OCI-LY7 (cell line): ENCODE data around the gene DPM2. TPM values are rescaled to one million over a fixed set of nuclear protein-coding genes. Genes with fewer than 3 reads are reported as not detected.
A peak's percentile ranks its signal among the peaks of the same experiment; 100 is the strongest.

Experiments
- BruUV-seq: library from RNA; stranded (reverse); fragments of 400-500 nt; replicated peaks from 2 replicates; lab custom pipeline; 2021; lab: Mats Ljungman, UMichigan
- CTCF ChIA-PET: fragments of 300-600 bp; sonication (Branson Sonifier 250); formaldehyde crosslinking; loops from one replicate; lab custom pipeline; 2022; ENCODE audit warnings: antibody characterized with exemption; ENCODE audit not compliant: unreplicated experiment; lab: Charles Lee
- POLR2A ChIA-PET: fragments of 300-600 bp; sonication (Branson Sonifier 250); formaldehyde crosslinking; loops from one replicate; lab custom pipeline; 2022; ENCODE audit warnings: antibody characterized with exemption; lab: Charles Lee
- DNase-seq: peaks from one replicate; pipeline ENCODE4 v3.0.0-alpha.2; 2015; ENCODE audit warnings: low spot score
- H2AFZ ChIP-seq: fragments of 200-600 bp; sonication (generic), shearing (Covaris generic); 2 replicates; pipeline ENCODE4 v1.6.1; 2014; ENCODE audit warnings: mild to moderate bottlenecking, antibody characterized with exemption, low read length, moderate library complexity
- H3K27ac ChIP-seq: fragments of 200-600 bp; sonication (generic); 2 replicates; pipeline ENCODE4 v1.5.1; 2014; ENCODE audit warnings: mixed run types, low read depth, mild to moderate bottlenecking, moderate library complexity, low read length, inconsistent platforms; ENCODE audit not compliant: poor library complexity, severe bottlenecking
- H3K36me3 ChIP-seq: fragments of 200-600 bp; sonication (generic); 2 replicates; pipeline ENCODE4 v1.6.1; 2014; ENCODE audit warnings: mild to moderate bottlenecking, antibody characterized with exemption, low read length, moderate library complexity, mixed read lengths; ENCODE audit not compliant: insufficient read depth
- H3K4me1 ChIP-seq: fragments of 200-600 bp; sonication (generic); 2 replicates; pipeline ENCODE4 v1.5.1; 2014; ENCODE audit warnings: mild to moderate bottlenecking, low read length; ENCODE audit not compliant: insufficient read depth, poor library complexity, severe bottlenecking
- H3K4me2 ChIP-seq: fragments of 200-600 bp; sonication (generic); 2 replicates; pipeline ENCODE4 v1.6.1; 2014; ENCODE audit warnings: mild to moderate bottlenecking, low read length
- H3K4me3 ChIP-seq: fragments of 200-600 bp; sonication (generic); 2 replicates; pipeline ENCODE4 v1.5.1; 2014; ENCODE audit warnings: mild to moderate bottlenecking, low read depth, low read length; ENCODE audit not compliant: poor library complexity, severe bottlenecking
- H3K79me2 ChIP-seq: fragments of 200-600 bp; sonication (generic); 2 replicates; pipeline ENCODE4 v1.6.1; 2016; ENCODE audit warnings: low read depth, mild to moderate bottlenecking, low read length, moderate library complexity, mixed read lengths; ENCODE audit not compliant: insufficient read depth
- H3K9me2 ChIP-seq: fragments of 200-600 bp; sonication (generic); 2 replicates; pipeline ENCODE4 v1.6.1; 2016; ENCODE audit warnings: mild to moderate bottlenecking, low read length, mixed read lengths; ENCODE audit not compliant: insufficient read depth
- H3K9me3 ChIP-seq: fragments of 200-600 bp; sonication (generic); 2 replicates; pipeline ENCODE4 v1.6.1; 2014; ENCODE audit warnings: mild to moderate bottlenecking, mixed run types, low read length, mixed read lengths
- H4K20me1 ChIP-seq: fragments of 200-600 bp; sonication (generic); 2 replicates; pipeline ENCODE4 v1.6.1; 2014; ENCODE audit warnings: mild to moderate bottlenecking, antibody characterized with exemption, low read length, moderate library complexity, mixed read lengths; ENCODE audit not compliant: insufficient read depth
- EZH2phosphoT487 ChIP-seq: fragments of 200-600 bp; sonication (generic); IDR thresholded peaks from 2 replicates; pipeline ENCODE4 v1.6.1; 2018; ENCODE audit warnings: low read depth, borderline replicate concordance, mild to moderate bottlenecking, mixed run types, antibody characterized with exemption, low read length, moderate library complexity, mixed read lengths
- intact Hi-C: fragments of 100-400 bp; cut with micrococcal nuclease; formaldehyde crosslinking; loops from one replicate; pipeline ENCODE4 v1.10.0; 2022; ENCODE audit not compliant: unreplicated experiment
- total RNA-seq, 2 experiments: library from RNA; depleted of rRNA in 1 of 2; stranded (reverse); fragments of >200 nt in 1 of 2; shearing (Covaris generic) in 1 of 2; gene quantifications; 2 replicates each; pipeline ENCODE4 v1.2.3, GENCODE V29; 2014 to 2022
- TF ChIP-seq, protein P1 (sequence below): fragments of 200-600 bp; sonication (generic); conservative IDR thresholded peaks from 2 replicates; pipeline ENCODE4 v1.5.1; 2014; ENCODE audit warnings: mild to moderate bottlenecking, antibody characterized with exemption, low read length, moderate library complexity, mixed read lengths

Gene DPM2
- total RNA-seq, 2 experiments from 2014 or later = 49.7 to 50.7 TPM

DNA sequence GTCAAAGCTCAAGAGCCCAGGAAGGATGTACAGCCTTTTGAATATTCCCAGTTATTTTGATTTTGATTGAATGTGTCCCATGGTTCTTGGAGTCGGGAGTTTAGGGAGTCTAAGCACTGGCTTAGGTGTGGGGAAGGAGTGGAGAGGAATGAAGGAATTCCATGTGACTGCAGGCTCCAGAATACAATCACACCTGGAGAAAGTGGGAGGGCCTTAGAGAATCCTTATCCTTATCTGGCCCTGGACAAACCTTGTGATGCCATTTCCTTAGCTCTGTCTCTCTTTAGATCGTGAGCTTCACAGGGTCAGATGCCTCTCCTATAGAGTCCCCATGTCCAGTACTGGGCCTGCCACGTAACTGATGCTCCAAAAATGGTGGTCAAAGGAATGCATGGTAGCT, 47.4 kb upstream of the DPM2 start:
- Histone ChIP-seq H3K9me3 (no peaks in the 10 kb centered on the region), H3K9me2 (no peaks in the 10 kb centered on the region), H3K4me1 (peaks cover 64% of the 10 kb centered on the region), H3K27ac (peak overlapping the region; percentile 96), H3K79me2 (peaks cover 15% of the 10 kb centered on the region), H3K4me2 (peak overlapping the region; percentile 92), H3K4me3 (no peak overlapping the region), H3K36me3 (no peaks in the 10 kb centered on the region), H4K20me1 (0 out of 2 replicates have a peak, but pooled peaks cover under 1% of the 10 kb centered on the region), H2AFZ (no peak overlapping the region)
- POLR2A ChIA-PET = interaction anchor here (0.7 to 3.5 kb wide), 7 partner anchors 9 to 174 kb away, joined by 3 to 25 read pairs (median 3); no protein-coding TSS in a partner anchor
- DNase-seq = peak; percentile 1
- intact Hi-C loops = loop anchor here (2.0 kb wide), 1 partner anchor 22 kb away; no protein-coding TSS in a partner anchor
- CTCF ChIA-PET = no interaction called here
- BruUV-seq = no TSS peak
- TF ChIP-seq, protein P1, sequence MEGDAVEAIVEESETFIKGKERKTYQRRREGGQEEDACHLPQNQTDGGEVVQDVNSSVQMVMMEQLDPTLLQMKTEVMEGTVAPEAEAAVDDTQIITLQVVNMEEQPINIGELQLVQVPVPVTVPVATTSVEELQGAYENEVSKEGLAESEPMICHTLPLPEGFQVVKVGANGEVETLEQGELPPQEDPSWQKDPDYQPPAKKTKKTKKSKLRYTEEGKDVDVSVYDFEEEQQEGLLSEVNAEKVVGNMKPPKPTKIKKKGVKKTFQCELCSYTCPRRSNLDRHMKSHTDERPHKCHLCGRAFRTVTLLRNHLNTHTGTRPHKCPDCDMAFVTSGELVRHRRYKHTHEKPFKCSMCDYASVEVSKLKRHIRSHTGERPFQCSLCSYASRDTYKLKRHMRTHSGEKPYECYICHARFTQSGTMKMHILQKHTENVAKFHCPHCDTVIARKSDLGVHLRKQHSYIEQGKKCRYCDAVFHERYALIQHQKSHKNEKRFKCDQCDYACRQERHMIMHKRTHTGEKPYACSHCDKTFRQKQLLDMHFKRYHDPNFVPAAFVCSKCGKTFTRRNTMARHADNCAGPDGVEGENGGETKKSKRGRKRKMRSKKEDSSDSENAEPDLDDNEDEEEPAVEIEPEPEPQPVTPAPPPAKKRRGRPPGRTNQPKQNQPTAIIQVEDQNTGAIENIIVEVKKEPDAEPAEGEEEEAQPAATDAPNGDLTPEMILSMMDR = no peak
- no peak for TF ChIP-seq EZH2phosphoT487

DNA sequence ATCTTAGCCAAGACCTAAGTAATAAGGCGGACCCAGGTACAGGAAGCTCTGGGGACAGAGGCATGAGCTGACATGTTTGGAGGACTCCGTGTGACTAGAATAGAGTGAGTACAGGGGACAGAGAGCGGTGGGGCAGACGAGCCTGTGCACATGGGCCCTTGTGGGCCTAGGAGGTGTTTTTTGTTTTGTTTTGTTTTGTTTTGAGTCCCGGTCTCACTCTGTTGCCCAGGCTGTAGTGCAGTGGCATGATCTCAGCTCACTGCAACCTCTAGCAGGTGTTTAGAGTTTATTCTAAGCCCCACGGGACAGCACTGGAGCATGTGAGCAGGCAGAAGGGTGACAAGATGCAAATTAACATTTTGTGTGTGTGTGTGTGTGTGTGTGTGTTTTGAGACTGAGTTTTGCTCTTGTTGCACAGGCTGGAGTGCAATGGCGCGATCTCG, 46.2 kb upstream of the DPM2 start:
- POLR2A ChIA-PET = interaction anchor here (0.7 to 3.5 kb wide), 7 partner anchors 13 to 205 kb away, joined by 3 to 25 read pairs (median 4); partner anchors contain the start of gene SH2D3C
- BruUV-seq = no TSS peak
- peak; percentile 97 for DNase-seq
- no peaks in the 10 kb centered on the region for H3K9me2 ChIP-seq
- H3K4me2 ChIP-seq = peak overlapping the region; percentile 92
- peak overlapping the region; percentile 47 for H3K4me3 ChIP-seq
- H3K36me3 ChIP-seq = peaks cover 7% of the 10 kb centered on the region
- peak overlapping the region; percentile 96 for H3K27ac ChIP-seq
- intact Hi-C loops = loop anchor here (1.0 to 5.0 kb wide), 3 partner anchors 23 to 207 kb away; partner anchors contain the start of gene SH2D3C
- peak overlapping the region; percentile 31; the same call in 1 of the 2 replicates for H2AFZ ChIP-seq
- peaks cover 8% of the 10 kb centered on the region; the same call in 1 of the 2 replicates for H4K20me1 ChIP-seq
- no peaks in the 10 kb centered on the region for H3K9me3 ChIP-seq
- CTCF ChIA-PET = interaction anchor here (0.8 kb wide), 1 partner anchor 28 kb away, joined by 3 read pairs; no protein-coding TSS in a partner anchor
- no peak for TF ChIP-seq EZH2phosphoT487
- TF ChIP-seq, protein P1 = no peak
- H3K4me1 ChIP-seq = peaks cover 64% of the 10 kb centered on the region
- peaks cover 26% of the 10 kb centered on the region for H3K79me2 ChIP-seq

DNA sequence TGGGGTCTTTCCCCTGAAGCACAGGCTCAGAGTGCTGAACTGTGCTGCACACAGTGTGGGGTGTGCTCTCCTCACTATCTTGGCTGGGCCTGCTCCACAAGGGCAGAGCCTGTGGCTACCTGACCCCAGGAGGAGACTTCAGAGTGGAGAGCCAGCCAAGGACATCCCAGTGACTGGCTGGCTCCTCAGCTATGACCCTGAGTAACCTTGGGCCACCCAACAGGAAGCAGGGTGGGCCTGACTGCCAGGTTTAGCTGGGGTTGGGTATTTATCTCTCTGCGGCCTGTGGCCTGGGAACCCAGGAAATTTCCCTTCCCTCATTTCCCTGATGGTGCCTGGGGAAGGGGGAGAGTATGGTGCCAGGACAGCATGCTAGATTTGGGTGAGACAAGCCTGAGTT, 45.3 kb upstream of the DPM2 start:
- ChIA-PET POLR2A (interaction anchor here (0.6 to 3.5 kb wide), 8 partner anchors 12 to 204 kb away, joined by 3 to 25 read pairs (median 6); partner anchors contain the start of gene SH2D3C), CTCF (interaction anchor here (0.8 kb wide), 1 partner anchor 27 kb away, joined by 3 read pairs; no protein-coding TSS in a partner anchor)
- intact Hi-C loops = loop anchor here (1.0 to 5.0 kb wide), 2 partner anchors 52 to 206 kb away; partner anchors contain the start of gene SH2D3C
- H3K36me3 ChIP-seq = peaks cover 17% of the 10 kb centered on the region
- H2AFZ ChIP-seq = no peak overlapping the region; the same call in 1 of the 2 replicates
- peaks cover 36% of the 10 kb centered on the region for H3K79me2 ChIP-seq
- H3K4me1 ChIP-seq = peaks cover 65% of the 10 kb centered on the region
- H3K4me3 ChIP-seq = peak overlapping the region; percentile 47
- H4K20me1 ChIP-seq = peaks cover 10% of the 10 kb centered on the region; the same call in 1 of the 2 replicates
- no TSS peak for BruUV-seq
- TF ChIP-seq EZH2phosphoT487 = no peak
- TF ChIP-seq, protein P1 = no peak
- H3K9me2 ChIP-seq = no peaks in the 10 kb centered on the region
- DNase-seq = peak; percentile 47
- no peaks in the 10 kb centered on the region for H3K9me3 ChIP-seq
- H3K27ac ChIP-seq = peak overlapping the region; percentile 96
- peak overlapping the region; percentile 92 for H3K4me2 ChIP-seq
